HG02938 (cell line): ENCODE measurements around the gene THSD7A.

Experiments used
- ATAC-seq: cut with Tn5 transposase; IDR thresholded peaks from one replicate; pipeline ENCODE4 v1.9.1; 2021; ENCODE audit warnings: mild to moderate bottlenecking, moderate library complexity; ENCODE audit not compliant: unreplicated experiment

Gene THSD7A

DNA sequence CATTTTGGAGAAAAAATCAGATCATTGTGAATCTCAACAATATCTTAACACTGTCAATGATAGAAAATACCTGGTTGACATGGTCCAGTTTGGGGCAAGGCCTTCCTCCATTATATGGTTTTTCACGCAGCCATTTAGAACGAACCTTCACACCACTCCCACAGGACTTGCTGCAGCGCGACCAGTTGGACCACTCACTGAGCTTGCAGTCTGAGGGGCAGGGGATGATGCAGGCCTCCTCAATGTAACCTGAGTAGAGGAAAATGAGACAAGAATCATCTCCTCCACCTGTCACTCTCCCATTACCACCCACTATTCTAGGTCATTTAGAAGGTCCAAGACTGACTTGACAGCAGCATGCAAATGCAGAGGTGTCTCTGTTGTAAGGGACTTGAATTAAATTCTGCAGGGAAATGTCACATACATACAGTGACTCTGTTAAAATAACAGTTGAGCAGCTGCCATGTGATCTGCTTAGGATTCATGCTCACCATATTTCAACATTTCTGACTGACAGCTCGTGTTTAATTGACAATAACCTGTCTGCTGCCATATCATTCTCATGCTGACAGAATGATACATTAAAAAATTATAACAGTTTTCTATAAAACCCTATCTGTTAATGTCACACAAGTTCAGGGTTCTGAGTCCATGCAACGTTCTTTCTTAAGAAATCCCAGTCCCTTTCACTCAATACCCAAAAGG lies 403.0 kb downstream of the THSD7A start:
- no peak for ATAC-seq

GRCh38 chr7:11427686-11428273 lies 404.2 kb downstream of the THSD7A start:
- ATAC-seq = no peak

DNA sequence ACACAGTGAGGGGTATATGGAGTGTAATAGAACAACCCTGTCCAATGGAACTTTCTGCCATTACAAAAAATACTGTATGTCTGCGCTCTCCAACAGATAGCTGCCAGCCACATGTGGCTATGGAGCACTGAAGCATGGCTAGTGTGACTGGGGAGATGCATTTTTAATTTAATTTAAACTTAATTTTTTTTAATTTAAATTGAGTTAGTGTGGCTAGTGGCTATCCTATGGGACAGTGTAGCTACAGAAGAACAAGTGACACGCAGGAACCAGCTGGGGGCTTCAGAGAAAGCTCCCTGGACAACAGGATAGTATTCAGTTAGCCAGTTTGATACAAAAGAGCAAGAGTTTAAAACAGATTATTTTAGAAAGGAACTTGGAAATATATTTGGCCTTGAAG lies 408.0 kb downstream of the THSD7A start:
- no peak for ATAC-seq

GRCh38 chr7:11420049-11420448 lies 411.9 kb downstream of the THSD7A start:
- ATAC-seq = no peak

DNA sequence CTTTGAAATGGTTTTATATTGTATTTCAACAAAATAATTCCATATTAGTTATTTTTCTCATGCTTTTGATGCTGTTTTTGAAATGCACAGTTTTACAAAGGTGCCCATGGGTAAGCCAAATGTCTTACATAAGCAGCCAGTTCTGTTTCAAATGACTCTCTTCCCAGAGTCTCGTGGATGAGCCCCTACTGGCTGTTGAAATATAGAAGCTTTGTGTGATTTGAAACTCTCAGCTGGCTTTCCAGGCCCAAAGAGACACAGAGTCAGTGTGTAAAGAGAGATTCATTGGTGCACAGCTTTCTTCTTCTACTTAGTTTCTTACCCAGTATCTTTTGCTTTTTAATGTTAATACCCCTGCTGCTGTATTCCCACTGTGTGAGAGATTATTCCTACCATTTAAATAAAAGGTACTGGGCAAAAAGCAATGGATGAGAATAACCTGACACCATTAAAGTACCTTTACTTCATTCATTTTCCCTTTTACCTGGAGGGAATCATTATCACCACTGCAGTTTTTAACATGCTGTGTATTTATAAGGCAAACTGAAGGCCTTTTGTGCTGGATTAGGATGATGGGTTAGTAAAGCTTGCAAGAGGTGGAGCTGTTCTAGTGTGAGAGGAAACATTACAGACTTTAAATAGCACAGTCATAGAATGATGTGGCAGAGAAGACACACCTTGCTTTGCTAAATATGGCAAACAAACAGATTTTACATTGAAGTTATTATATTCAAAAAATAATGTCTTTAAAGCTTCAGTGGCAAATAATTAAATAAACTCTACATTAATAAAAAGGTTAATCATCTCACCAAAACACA lies 415.1 kb downstream of the THSD7A start:
- ATAC-seq = no peak

GRCh38 chr7:11415101-11415500 lies 416.9 kb downstream of the THSD7A start:
- no peak for ATAC-seq

- ATAC-seq = no peak
Observed at GRCh38 chr7:11413901-11414300, 418.1 kb downstream of the THSD7A start.

- no peak for ATAC-seq
Observed at GRCh38 chr7:11412036-11412435, 420.0 kb downstream of the THSD7A start.

- ATAC-seq = no peak
Observed at GRCh38 chr7:11410656-11411644, 421.0 kb downstream of the THSD7A start.

GRCh38 chr7:11404355-11404754 lies 427.6 kb downstream of the THSD7A start:
- ATAC-seq = no peak

DNA sequence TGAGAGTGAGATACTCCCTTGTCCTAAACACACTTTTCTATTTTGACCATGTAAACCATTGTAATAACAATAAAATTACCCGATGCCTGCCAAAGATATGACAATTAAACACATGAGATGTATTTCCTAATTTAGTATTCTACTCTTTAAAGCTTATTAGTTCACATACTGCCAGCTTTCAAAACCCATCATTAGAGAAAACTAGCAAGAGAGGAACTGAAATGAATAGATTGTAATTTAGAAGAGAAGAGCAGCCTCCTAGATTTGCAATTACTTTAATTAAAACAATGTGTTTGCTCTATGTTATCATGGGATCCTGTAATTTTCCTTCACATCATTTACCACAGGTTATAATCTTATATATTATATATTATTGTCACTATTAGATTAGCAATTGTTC lies 428.2 kb downstream of the THSD7A start:
- no peak for ATAC-seq

- ATAC-seq = no peak
Observed at GRCh38 chr7:11394438-11394837, 437.6 kb downstream of the THSD7A start.

- no peak for ATAC-seq
Observed at GRCh38 chr7:11379641-11380040, 452.4 kb downstream of the THSD7A start.

GRCh38 chr7:11376529-11376928 lies 455.5 kb downstream of the THSD7A start:
- ATAC-seq = no peak

DNA sequence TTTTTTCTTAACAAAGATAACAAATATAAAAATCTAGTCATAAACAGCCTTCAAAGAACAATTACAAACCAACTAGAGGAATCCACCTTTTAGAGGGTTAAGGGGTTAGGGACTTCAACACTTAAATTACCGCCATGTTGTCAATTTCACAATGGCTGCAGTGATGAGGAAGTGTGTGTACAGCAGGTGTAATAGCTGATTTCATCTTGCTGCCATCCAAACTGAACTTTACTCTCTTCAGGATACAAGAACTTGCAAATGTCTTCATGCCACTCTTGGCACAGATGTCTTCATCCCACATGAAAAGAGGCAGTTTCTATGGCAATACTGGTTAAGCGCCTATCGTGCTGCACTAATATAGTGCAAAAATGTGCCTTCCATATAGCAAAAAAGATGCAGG lies 457.4 kb downstream of the THSD7A start:
- ATAC-seq = no peak

- ATAC-seq = no peak
Observed at GRCh38 chr7:11373546-11374142, 458.4 kb downstream of the THSD7A start.

- ATAC-seq = no peak
Observed at GRCh38 chr7:11369696-11370095, 462.3 kb downstream of the THSD7A start.

DNA sequence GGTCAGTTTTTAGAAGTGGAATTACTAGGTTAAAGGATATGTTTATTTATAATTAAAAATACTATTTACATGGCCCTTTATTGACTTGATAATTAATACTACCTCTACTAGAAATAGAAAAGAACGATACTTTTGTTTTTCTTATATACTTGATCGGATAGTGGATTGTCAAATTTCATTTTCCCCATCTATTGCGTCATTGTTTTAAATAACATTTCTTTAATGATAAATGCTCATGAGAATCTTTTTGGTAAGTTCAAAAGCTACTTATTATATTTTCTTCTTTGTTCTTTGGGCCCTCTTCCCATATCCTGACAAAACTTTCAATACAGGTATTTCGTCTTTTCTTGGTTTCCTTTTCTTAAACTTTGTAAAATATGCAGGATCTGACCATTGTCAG lies 465.9 kb downstream of the THSD7A start:
- no peak for ATAC-seq

GRCh38 chr7:11358637-11359036 lies 473.4 kb downstream of the THSD7A start:
- ATAC-seq = no peak

- ATAC-seq = no peak
Observed at GRCh38 chr7:11355399-11356005, 476.5 kb downstream of the THSD7A start.
